ENCODE results near the gene NPY4R.
"Not testable (repeated sequence)": the region's sequence is repeated elsewhere in the genome, so short reads cannot be mapped to it uniquely, and the experiment has no call there.

Gene NPY4R

GRCh38 chr10:46473758-46474157 lies 8.0 kb upstream of the NPY4R start:
- DNase-seq (ENCODE audit: low read depth); H3K4me3 ChIP-seq (ENCODE audit: low read depth, low read length): not testable (repeated sequence)

DNA sequence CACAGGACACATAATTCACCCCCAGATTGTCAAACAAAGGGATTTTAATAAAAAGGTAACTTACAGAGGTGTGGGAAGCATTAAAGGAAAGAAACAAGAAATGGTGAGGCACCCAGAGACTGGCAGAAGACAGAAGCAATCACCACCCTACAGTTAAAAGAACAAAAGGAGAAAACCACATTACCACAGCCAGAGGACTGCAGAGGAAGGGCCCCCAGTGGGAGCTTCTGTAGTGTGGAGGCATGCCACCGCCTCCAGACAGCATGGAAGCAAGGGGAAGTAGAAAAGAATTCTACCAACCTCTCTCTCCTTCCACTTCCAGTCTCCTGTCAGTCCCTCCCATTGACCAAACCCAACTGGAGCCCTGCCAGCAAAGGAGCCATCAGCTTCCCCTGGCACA lies 4.4 kb upstream of the NPY4R start:
- not testable (repeated sequence) for DNase-seq (ENCODE audit: low read depth); H3K4me3 ChIP-seq (ENCODE audit: low read depth, low read length)

- DNase-seq (ENCODE audit: low read depth); H3K4me3 ChIP-seq (ENCODE audit: low read depth, low read length): not testable (repeated sequence)
- TF ChIP-seq, protein P1, sequence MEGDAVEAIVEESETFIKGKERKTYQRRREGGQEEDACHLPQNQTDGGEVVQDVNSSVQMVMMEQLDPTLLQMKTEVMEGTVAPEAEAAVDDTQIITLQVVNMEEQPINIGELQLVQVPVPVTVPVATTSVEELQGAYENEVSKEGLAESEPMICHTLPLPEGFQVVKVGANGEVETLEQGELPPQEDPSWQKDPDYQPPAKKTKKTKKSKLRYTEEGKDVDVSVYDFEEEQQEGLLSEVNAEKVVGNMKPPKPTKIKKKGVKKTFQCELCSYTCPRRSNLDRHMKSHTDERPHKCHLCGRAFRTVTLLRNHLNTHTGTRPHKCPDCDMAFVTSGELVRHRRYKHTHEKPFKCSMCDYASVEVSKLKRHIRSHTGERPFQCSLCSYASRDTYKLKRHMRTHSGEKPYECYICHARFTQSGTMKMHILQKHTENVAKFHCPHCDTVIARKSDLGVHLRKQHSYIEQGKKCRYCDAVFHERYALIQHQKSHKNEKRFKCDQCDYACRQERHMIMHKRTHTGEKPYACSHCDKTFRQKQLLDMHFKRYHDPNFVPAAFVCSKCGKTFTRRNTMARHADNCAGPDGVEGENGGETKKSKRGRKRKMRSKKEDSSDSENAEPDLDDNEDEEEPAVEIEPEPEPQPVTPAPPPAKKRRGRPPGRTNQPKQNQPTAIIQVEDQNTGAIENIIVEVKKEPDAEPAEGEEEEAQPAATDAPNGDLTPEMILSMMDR (IDR thresholded peaks at IDR 0.05; ENCODE audit: control insufficient read depth, extremely low read depth, insufficient read depth), result peak; percentile 41
These were observed 2.5 kb upstream of the NPY4R start for GRCh38 chr10:46468119-46468809.

DNA sequence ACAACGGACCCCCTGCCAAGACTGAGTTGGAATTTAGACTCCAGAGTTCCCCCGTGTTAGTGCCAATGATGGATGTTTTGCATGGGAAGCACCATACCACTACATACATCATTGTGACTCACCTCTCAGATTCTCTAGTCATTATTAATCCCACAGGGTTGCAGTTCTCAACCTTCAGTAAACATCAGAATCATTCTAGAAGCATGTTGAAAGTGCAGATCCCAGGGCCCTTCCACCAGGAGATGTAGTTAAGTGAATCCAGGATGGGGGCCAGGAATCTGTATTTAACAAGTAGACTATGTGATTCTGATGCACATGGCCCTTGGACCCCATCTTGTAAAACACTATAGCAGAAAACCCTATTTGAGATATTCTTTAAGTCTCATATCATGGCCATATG lies 2.1 kb downstream of the NPY4R start:
- H3K4me3 ChIP-seq (ENCODE audit: low read depth, low read length); DNase-seq (ENCODE audit: low read depth): not testable (repeated sequence)

- H3K4me3 ChIP-seq (ENCODE audit: low read depth, low read length); DNase-seq (ENCODE audit: low read depth): not testable (repeated sequence)
These were observed 3.5 kb downstream of the NPY4R start for GRCh38 chr10:46462276-46462675.

DNA sequence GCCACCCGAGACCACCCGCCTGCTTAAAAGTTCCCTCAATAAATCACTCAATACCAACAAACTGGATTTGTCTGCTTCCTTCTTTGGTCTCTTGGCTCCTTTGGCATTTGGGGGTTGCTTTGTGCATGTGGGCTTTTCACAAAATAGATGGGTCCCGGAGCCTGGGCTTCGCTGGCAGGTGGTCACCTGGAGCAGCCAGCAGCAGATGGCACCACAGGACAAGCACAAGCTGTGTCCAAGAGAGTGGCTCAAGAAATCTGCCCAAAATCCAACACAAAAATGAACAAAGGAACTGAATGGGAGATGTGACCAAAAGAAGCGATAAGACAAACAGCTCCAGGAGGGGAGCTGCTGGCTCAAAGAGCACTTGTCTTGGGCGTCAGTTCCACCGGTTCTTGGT lies 6.2 kb downstream of the NPY4R start:
- not testable (repeated sequence) for H3K4me3 ChIP-seq (ENCODE audit: low read depth, low read length); DNase-seq (ENCODE audit: low read depth)

DNA sequence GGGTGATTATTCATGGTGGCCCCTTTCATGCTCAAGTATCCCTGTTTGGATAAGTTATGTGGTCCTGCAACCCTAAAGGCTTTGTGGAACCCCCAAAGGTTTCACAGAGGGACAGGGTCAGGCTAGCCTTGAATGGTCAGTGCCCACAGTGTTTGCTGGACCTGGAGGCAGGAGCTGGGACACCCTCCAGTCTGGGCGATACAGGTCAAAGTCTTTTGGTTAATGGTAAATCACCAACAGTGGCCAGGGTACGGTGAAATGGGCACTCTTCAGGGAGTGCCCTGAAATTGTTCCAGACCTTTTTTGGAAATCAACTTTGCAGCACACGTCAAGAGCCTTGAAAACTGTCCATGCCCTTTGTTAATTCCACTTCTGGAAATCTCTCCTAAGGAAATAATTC lies 8.7 kb downstream of the NPY4R start:
- not testable (repeated sequence) for DNase-seq (ENCODE audit: low read depth); H3K4me3 ChIP-seq (ENCODE audit: low read depth, low read length)

- not testable (repeated sequence) for DNase-seq (ENCODE audit: low read depth); H3K4me3 ChIP-seq (ENCODE audit: low read depth, low read length)
These were observed 9.8 kb downstream of the NPY4R start for GRCh38 chr10:46455992-46456391.

GRCh38 chr10:46451365-46451764 lies 14.4 kb downstream of the NPY4R start:
- DNase-seq (ENCODE audit: low read depth); H3K4me3 ChIP-seq (ENCODE audit: low read depth, low read length): not testable (repeated sequence)

GRCh38 chr10:46450829-46451228 lies 14.9 kb downstream of the NPY4R start:
- not testable (repeated sequence) for H3K4me3 ChIP-seq (ENCODE audit: low read depth, low read length); DNase-seq (ENCODE audit: low read depth)

DNA sequence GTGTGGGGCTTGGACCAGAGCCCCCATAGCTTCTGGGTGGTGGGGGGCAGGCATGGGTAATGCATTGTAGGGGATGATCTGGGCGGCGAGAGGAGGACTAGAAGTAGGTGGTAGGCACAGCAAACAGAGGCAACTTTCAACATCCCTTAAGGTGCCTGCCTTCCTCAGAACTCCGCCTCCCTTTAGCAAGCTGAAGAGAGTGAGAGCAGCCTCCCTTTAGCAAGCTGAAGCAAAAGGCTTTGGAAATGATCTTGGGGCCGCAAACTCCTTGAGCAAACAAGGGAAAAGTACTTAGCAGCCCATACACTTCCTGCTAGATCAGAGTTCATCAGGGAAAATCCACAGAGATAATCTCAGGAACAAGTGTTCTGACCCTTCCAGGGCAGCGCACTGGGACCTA lies 18.3 kb downstream of the NPY4R start:
- not testable (repeated sequence) for H3K4me3 ChIP-seq (ENCODE audit: low read depth, low read length); DNase-seq (ENCODE audit: low read depth)

DNA sequence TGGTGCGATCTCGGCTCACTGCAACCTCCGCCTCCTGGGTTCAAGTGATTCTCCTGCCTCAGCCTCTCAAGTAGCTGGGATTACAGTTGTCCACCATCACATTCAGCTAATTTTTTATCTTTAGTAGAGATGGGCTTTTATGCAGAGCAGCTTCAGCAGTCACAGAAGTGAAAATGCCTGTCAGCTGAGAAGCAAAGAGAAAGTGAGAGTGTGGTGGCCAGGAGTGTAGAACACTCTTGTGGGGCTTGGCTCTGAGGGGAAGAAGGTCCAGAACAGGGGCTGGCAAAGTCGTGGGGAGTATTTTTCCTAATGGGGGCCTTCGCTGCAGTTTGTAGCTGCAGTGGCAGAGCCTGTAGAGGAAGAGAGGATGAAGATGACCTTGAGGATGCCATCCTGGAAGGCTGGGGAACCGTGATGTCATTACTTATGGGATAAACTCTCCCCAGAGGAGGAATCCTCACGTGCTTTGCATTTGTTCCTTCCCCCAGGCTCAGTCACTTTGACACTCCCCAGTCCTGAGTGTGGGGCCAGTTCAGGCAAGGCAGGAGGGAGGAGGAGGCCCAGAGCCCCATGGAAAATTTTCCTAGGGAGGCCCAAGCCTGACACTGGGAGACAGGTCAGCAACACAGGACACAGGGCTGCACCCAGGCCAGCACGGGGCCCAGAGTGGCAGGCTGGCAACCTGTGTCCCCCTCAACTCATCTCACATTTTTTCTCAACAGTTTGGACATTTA lies 20.2 kb downstream of the NPY4R start:
- DNase-seq (ENCODE audit: low read depth); H3K4me3 ChIP-seq (ENCODE audit: low read depth, low read length): not testable (repeated sequence)

DNA sequence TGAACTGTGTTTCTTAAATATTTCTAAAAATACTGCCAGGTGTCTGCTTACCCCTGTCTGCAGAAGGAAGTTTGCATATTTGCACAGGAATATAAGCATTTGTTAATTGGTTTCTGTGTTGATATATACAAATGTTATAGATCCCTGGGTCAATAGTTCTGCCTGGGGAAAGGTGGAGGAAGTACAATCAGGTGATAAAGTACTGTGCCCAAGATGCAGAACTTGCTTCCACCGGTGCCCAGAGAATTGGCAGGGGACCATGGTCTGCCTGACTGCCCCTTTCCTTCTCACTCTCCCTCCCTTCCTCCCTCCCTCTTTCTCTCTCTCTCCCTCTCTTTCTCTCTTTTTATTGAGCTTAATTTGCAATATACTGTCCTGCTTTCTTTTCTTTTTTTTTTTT lies 22.3 kb downstream of the NPY4R start:
- H3K4me3 ChIP-seq (ENCODE audit: low read depth, low read length); DNase-seq (ENCODE audit: low read depth): not testable (repeated sequence)

- not testable (repeated sequence) for DNase-seq (ENCODE audit: low read depth); H3K4me3 ChIP-seq (ENCODE audit: low read depth, low read length)
These were observed 23.0 kb downstream of the NPY4R start for GRCh38 chr10:46442706-46443275.

DNA sequence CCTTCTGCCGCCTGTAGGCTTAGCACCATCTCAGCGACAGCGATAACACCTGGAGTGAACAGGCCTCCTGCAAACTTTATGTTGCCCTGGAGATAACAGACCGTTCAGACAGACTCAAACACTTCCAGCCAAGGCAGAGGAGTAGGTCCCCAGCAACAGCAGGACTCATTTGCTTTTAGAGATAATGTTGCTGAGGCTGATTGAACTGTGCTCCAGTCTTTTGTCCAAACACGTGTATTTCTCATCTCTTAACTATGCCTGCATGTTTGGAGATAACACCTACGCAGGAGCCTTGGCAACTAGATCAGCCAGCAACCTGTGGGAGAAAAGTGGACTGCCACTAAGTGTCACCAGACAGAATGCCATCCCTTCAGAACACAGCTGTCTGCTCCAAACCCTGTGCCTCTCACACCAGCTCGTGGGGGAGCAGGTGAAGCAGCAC lies 23.9 kb downstream of the NPY4R start:
- not testable (repeated sequence) for H3K4me3 ChIP-seq (ENCODE audit: low read depth, low read length); DNase-seq (ENCODE audit: low read depth)

- H3K4me3 ChIP-seq (ENCODE audit: low read depth, low read length); DNase-seq (ENCODE audit: low read depth): not testable (repeated sequence)
These were observed 24.8 kb downstream of the NPY4R start for GRCh38 chr10:46440942-46441341.

DNA sequence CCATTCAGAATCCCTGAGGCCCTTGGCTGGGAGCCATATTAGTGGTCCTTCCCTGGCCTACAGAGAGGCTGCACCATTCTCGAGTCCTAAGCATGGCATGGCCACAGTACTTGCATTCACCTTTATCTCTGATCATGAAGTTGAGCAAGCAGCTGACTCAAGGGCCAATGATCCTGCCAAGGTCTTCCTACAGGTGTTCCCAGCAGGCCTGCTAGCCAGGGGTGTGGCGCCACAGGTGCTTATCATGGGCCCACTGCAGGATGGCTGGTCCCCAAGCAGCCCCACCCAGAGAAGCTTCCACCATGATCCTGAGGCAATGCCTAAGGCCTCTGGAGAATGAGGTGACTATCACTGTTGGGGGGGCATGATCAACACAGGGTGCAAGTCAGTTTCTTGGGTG lies 42.2 kb downstream of the NPY4R start:
- H3K4me3 ChIP-seq (ENCODE audit: low read depth, low read length); DNase-seq (ENCODE audit: low read depth): not testable (repeated sequence)

GRCh38 chr10:46419570-46420379 lies 46.0 kb downstream of the NPY4R start:
- not testable (repeated sequence) for DNase-seq (ENCODE audit: low read depth); H3K4me3 ChIP-seq (ENCODE audit: low read depth, low read length)

Measured in LNCaP clone FGC (cell line).